ENCODE results near the gene ASCC1.
"Not testable (repeated sequence)": the region's sequence is repeated elsewhere in the genome, so short reads cannot be mapped to it uniquely, and the experiment has no call there.

ASCC1 gene

GRCh38 chr10:72223743-72224101, 7.6 kb upstream of the ASCC1 start:
- in situ Hi-C loops (cut with MboI; ENCODE audit: low sequenced_read_pairs), result no loop called here

DNA sequence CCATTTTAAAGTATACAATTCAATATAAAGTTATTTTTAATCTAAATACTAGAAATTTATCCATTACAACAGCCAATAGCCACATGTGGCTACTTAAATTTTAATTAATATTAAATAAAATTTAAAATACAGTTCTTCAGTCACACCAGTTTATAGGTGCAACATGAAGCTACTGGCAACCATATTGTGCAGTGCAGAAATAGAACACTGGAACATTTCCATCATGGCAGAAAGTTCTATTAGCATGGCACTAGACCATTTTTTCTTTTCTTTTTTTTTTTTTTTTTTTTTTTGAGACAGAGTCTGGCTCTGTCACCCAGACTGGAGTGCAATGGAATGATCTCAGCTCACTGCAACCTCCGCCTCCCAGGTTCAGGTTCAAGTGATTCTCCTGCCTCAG, 5.2 kb upstream of the ASCC1 start:
- in situ Hi-C loops (cut with MboI; ENCODE audit: low sequenced_read_pairs), result no loop called here

DNA sequence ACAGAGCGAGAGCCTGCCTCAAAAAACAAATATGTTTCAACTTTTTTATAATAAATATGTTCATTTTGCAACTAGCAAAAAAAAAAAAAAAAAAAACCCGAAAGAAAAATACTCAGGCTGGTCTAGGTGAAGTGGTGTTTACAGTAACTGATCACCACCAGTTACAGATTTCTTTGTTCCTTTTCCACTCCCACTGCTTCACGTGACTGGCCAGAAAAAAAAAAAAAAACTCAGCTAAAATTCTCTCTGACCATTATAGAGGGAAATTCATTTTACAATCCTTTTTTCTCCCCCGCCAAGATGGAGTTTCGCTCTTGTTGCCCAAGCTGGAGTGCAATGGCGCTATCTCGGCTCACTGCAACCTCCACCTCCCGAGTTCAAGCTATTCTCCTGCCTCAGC, 4.6 kb upstream of the ASCC1 start:
- in situ Hi-C loops (cut with MboI; ENCODE audit: low sequenced_read_pairs), result no loop called here

DNA sequence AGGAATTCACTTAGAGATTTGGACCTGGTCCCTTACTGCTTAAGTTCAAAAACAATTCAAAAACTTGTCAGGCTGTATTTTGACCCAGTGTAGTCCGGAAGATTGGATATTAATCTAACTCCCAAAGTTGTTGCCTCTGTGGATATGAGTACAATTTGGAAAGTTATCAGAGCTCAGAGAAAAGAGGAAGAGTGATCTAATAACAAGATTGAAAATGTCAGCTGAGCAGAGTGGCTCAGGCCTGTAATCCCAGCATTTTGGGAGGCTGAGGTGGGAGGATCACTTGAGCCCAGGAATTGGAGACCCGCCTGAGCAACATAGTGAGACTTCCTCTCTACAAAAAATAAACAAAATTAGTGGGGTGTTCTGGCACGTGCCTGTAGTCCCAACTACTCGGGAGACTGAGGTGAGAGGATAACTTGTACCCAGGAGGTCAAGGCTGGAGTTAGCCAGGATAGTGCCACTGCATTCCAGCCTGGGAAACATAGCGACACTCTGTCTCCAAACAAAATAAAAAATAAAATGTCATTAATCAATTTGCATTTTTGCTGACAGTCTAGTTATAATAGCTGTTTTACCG, 3.2 kb upstream of the ASCC1 start:
- in situ Hi-C loops (cut with MboI; ENCODE audit: low sequenced_read_pairs), result no loop called here

GRCh38 chr10:72218726-72219125, 2.6 kb upstream of the ASCC1 start:
- in situ Hi-C loops (cut with MboI; ENCODE audit: low sequenced_read_pairs), result no loop called here

DNA sequence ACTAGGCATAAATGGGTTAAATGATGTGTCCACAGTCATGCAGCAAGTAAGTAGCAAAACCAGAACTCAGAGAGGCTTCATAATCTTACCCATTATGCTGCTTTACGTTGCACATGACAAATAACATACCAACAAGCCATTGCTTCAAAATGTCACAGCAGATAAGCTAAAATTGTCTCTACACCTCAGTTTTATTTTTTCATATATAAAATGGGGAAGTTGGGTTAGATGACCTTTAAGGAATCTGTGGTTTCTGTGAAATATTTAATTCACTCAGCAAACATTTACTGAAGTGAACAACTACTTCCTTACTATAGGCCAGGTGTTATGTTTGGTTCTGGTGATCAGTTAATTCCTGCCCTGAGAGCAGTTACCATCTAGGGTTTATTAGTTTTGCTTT, 2.2 kb upstream of the ASCC1 start:
- in situ Hi-C loops (cut with MboI; ENCODE audit: low sequenced_read_pairs), result no loop called here

DNA sequence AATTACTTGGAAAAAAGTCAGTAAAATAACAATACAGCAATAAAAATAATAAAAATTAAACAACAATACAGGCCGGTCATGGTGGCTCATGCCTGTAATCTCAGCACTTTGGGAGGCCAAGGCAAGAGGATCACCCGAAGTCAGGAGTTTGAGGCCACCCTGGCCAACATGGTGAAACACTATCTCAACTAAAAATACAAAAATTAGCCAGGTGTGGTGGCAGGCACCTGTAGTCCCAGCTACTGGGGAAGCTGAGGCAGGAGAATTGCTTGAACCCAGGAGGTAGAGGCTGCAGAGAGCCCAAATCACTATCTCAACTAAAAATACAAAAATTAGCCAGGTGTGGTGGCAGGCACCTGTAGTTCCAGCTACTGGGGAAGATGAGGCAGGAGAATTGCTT, 4.2 kb downstream of the ASCC1 start:
- in situ Hi-C loops (cut with MboI; ENCODE audit: low sequenced_read_pairs), result not testable (repeated sequence)

DNA sequence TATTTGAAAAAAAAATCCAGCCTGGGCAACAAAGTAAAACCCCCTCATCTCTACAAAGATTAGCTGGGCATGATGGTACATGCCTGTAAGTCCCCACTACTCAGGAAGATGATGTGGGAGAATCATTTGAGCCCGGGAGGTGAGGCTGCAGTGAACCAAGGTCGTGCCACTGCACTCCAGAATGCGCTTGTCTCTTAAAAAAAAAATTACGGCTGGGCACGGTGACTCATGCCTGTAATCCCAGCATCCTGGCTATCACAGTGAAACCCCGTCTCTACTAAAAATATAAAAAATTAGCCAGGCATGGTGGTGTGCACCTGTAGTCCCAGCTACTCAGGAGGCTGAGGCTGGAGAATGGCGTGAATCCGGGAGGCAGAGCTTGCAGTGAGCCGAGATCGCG, 4.7 kb downstream of the ASCC1 start:
- in situ Hi-C loops (cut with MboI; ENCODE audit: low sequenced_read_pairs), result not testable (repeated sequence)

DNA sequence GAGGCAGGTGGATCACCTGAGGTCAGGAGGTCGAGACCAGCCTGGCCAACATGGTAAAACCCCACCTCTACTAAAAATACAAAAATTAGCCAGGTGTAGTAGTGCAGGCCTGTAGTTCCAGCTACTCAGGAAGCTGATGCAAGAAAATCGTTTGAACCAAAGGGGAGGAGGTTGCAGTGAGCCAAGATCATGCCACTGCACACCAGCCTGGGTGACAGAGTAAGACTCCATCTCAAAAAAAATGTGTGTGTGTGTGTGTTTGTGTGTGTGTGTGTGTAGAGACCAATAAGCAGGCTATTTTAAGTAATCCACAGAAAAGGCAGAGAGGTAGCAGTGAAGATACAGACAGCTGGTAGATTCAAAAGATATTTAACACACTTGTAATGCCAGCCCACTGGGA, 7.5 kb downstream of the ASCC1 start:
- in situ Hi-C loops (cut with MboI; ENCODE audit: low sequenced_read_pairs), result not testable (repeated sequence)

DNA sequence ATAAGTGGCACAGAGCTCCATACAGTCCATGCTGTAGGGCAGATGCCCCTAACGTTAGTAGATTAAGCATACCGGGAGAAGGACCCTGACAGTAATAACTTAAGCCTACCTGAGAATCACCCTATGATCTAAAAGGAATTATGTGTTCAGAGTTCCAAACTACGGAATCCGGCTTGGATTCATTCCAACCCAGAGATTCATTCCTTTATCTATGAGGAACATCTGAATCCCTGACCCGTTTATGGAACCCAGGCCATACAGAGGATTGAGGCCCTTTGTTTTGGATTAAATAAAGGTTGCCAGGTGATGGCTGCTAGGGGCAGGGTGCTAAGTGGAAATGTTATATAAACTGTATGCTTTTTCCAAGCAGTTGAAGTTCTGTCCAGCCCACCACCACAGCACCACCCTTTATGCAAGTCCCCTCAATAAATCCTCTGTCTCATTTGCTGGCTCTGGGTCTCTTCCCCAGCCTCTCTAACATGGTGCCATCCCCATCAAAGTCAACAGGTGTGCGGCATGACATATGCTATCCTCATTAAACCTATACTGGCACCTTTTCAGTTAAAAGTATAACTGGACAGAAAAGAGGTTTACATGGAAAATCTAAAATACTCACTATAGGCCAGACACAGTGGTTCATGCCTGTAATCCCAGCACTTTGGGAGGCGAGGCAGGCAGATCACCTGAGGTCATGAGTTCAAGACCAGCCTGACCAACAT, 9.4 kb downstream of the ASCC1 start:
- in situ Hi-C loops (cut with MboI; ENCODE audit: low sequenced_read_pairs), result no loop called here

DNA sequence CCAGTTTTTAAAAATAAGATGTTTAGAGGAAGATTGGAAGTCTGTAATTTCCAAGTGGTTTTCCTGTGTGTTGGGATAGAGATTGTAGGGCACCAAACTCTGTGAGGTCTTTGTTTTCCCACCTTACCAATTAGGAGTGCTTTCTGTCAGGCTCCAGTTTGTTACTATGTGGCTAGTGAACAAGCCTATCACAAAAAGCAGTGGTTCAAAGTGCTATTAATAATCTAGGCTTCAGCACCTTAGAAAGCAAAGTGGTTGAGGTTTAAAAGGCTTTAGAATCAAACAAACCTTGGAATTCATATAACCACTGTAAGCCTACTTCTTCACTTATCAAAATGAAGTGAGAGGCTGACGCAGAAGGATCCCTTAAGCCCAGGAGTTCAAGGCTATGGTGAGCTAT, 11.4 kb downstream of the ASCC1 start:
- in situ Hi-C loops (cut with MboI; ENCODE audit: low sequenced_read_pairs), result no loop called here

GRCh38 chr10:72204296-72204695, 11.8 kb downstream of the ASCC1 start:
- in situ Hi-C loops (cut with MboI; ENCODE audit: low sequenced_read_pairs), result no loop called here

DNA sequence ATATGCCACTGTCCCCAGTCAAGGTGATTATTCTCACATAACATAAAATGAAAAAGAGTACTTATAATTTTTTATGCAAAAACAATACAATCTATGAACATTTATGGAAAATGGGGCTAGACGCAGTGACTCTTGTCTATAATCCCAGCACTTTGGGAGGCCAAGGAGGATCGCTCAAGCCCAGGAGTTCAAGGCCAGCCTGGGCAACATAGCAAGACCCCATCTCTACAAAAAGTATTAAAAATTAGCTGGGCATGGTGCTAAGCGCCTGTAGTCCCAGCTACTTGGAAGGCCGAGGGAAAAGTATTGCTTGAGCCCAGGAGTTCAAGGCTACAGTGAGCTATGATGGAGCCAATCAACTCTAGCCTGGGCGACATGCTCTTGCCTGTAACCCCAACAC, 14.8 kb downstream of the ASCC1 start:
- in situ Hi-C loops (cut with MboI; ENCODE audit: low sequenced_read_pairs), result no loop called here

DNA sequence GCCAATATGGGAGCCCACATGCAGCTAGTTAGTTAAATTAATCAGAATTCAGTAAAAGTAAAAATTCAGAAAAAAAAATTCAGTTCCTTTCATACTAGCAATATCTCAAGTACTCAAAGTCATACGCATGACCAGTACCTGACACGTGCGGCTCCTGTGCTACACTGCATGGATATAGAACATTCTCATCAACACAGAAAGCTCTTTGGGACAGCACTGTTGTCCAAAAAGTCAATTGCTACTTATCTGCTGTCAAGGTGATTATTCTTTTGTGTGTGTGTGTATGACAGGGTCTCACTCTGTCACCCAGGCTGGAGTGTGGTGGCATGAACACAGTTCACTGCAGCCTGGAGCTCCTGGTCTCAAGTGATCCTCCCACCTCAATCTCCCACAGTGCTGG, 15.2 kb downstream of the ASCC1 start:
- in situ Hi-C loops (cut with MboI; ENCODE audit: low sequenced_read_pairs), result no loop called here

DNA sequence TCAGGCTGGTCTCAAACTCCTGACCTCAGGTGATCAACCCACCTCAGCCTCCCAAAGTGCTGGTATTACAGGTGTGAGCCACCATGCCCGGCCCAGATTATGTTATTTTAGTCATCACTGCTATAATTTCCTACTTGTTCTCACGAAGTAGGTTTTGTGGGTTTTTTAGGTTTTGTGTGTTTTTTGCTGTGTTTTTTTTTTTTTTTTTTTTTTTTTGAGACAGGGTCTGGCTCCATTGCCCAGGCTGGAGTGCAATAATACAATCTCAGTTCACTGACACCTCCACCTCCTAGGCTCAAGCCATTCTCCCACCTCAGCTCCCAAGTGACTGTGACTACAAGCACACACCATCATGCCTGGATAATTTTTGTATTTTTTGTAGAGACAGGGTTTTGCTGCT, 21.1 kb downstream of the ASCC1 start:
- in situ Hi-C loops (cut with MboI; ENCODE audit: low sequenced_read_pairs), result no loop called here

- in situ Hi-C loops (cut with MboI; ENCODE audit: low sequenced_read_pairs), result no loop called here
Measured at GRCh38 chr10:72186982-72187330, 29.1 kb downstream of the ASCC1 start.

- in situ Hi-C loops (cut with MboI; ENCODE audit: low sequenced_read_pairs), result no loop called here
Measured at GRCh38 chr10:72186258-72186981, 29.7 kb downstream of the ASCC1 start.

GRCh38 chr10:72184156-72184555, 31.9 kb downstream of the ASCC1 start:
- in situ Hi-C loops (cut with MboI; ENCODE audit: low sequenced_read_pairs), result no loop called here

GRCh38 chr10:72177454-72177853, 38.6 kb downstream of the ASCC1 start:
- in situ Hi-C loops (cut with MboI; ENCODE audit: low sequenced_read_pairs), result no loop called here

GRCh38 chr10:72176701-72177100, 39.4 kb downstream of the ASCC1 start:
- in situ Hi-C loops (cut with MboI; ENCODE audit: low sequenced_read_pairs), result no loop called here

DNA sequence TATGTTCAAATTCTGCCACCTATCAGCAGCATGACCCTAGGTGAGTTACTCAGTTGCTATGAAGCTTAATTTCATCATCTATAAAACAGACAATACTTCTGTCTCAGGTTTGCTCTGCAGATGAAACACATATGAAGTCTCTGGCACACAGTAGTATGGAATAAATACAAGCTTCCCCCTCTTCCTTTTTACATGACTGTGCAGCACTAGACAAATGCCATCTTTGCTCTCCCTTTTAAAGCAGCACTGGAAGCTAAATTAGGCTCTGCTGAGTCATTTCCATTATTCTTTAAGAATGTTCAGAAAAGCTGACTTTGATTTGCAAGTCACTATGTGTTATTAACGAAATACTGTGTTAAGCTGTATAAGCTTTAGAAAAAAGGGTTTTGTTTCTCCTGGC, 40.9 kb downstream of the ASCC1 start:
- in situ Hi-C loops (cut with MboI; ENCODE audit: low sequenced_read_pairs), result no loop called here

DNA sequence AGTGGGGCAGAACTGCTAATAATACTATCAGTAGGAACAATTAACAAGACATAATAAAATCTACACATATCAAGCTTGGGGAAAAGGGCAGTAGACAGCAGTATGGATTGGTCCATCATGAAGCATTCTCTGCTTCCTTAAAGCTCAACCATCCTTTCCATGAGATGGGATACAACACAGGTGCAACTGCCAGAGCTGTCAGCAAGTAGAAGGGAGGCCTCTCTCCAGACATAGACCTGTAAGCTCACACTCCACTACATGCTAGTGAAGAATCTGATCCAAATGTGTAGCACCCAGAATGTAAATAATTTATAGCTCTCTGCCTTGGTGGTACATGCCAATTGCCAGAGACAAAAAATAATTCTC, 41.8 kb downstream of the ASCC1 start:
- in situ Hi-C loops (cut with MboI; ENCODE audit: low sequenced_read_pairs), result no loop called here
